Pancreas (tissue), 10 donors: ENCODE results near the gene GPR39. TPM values are rescaled to one million over a fixed set of nuclear protein-coding genes. Genes with fewer than 3 reads are reported as not detected.
A peak's percentile ranks its signal among the peaks of the same experiment; 100 is the strongest.

Source experiments
- ATAC-seq, 4 donors: fragments of 200-7000 bp; cut with Tn5 transposase; one replicate each; pipeline versions ENCODE4 v1.8.0 to v1.9.1; 2020; ENCODE audit warnings: mild to moderate bottlenecking in 4 of 4, moderate library complexity in 4 of 4
- DNase-seq, 6 donors: peaks; one replicate each; pipeline ENCODE4 v3.0.0-alpha.2; 2020
- FAIRE-seq: peaks from 2 replicates; lab custom pipeline; 2012; peaks lifted over from hg19 to GRCh38; lab: Jason Lieb, UNC
- H3K27ac ChIP-seq, 4 donors: fragments of 200-600 bp; sonication (generic); 1 replicate in 3 of 4; 2 replicates in 1 of 4; pipeline versions ENCODE4 v1.5.0 to v1.8.0; 2020
- H3K27me3 ChIP-seq, 4 donors: fragments of 200-600 bp; one replicate each; pipeline ENCODE4 v1.8.0; 2021
- H3K36me3 ChIP-seq, 3 donors: fragments of 200-600 bp; sonication (generic) in 1 of 3; one replicate each; pipeline versions ENCODE4 v1.5.0 to v1.8.0; 2020 to 2021
- H3K4me1 ChIP-seq, 3 donors: fragments of 200-600 bp; one replicate each; pipeline ENCODE4 v1.8.0; 2021
- H3K4me3 ChIP-seq, 4 donors: fragments of 200-600 bp; sonication (generic) in 2 of 4; one replicate each; pipeline versions ENCODE4 v1.5.0 to v1.8.0; 2020 to 2021
- H3K9me3 ChIP-seq, 4 donors: fragments of 200-600 bp; one replicate each; pipeline ENCODE4 v1.8.0; 2021
- CTCF ChIP-seq, 4 donors: fragments of 200-600 bp; sonication (generic) in 3 of 4; IDR thresholded peaks; one replicate each; pipeline versions ENCODE4 v1.5.0 to v1.8.0; 2021; ENCODE audit warnings: antibody characterized with exemption in 4 of 4
- WGBS, 2 donors: extraction: QIAGEN DNeasy Blood & Tissue Kit; methylation state at CpG; one replicate each; pipeline ENCODE4 v1.1.7; 2013; 5-methylcytosine and 5-hydroxymethylcytosine counted together
- intact Hi-C, 3 donors: fragments of 100-400 bp; cut with DNase I; formaldehyde crosslinking; loops; one replicate each; pipeline versions ENCODE4 v1.11.1 to v1.14.2; 2022
- polyA plus RNA-seq, 2 donors: library from polyadenylated mRNA; stranded (reverse); fragments of 200-250 nt; gene quantifications; one replicate each; pipeline ENCODE4 v1.2.3, GENCODE V29; 2013
- total RNA-seq, 6 donors: library from RNA; stranded (reverse); fragmentation: NEBNext Ultra II Directional in 4 of 6; extraction: Animal tissue kit (Norgen Biotek cat#: 25700) in 4 of 6; gene quantifications; one replicate each; pipeline versions ENCODE4 v1.2.1 to v1.2.4, GENCODE V29; 2021 to 2023
- donor health status: healthy with polysubstance abuse.
- donor health status: DM: no; HTN: no; CAD: no; lungs with moderate emphysema.
- donor health status: DM: no; HTN: no; CAD: no.
- donor health status: control.
- donor health status: control.
- donor health status: Bipolar disorder and iron deficiency.
- donor health status: DM: yes; HTN: yes; CAD: no.
- donor health status: DM: no; HTN: no; CAD: no.
- donor health status: DM: no; HTN: no; CAD: no.
- donor health status: DM: yes; HTN: yes; CAD: no.

GPR39 gene
- total and polyA plus RNA-seq, 8 donors, result 2.3 to 8.1 (median 3.9) TPM

GRCh38 chr2:132470746-132471145 is 54.1 kb downstream of the GPR39 start:
- no peaks in the 10 kb centered on the region for H3K4me1 ChIP-seq
- DNase-seq, result no peak
- no peak for ATAC-seq
- H3K9me3 ChIP-seq, result no peaks in the 10 kb centered on the region
- 95 to 96% methylated on average over 2 of the region's 2 CpGs for WGBS, 2 donors
- H3K27ac ChIP-seq, result no peak overlapping the region
- H3K36me3 ChIP-seq, result no peaks in the 10 kb centered on the region
- no peak for TF ChIP-seq CTCF (IDR thresholded peaks at IDR 0.05)
- no peak overlapping the region for H3K4me3 ChIP-seq
- FAIRE-seq, result no peak
- H3K27me3 ChIP-seq, result no peaks in the 10 kb centered on the region
- intact Hi-C loops, result no loop called here

- Histone ChIP-seq H3K9me3 (no peaks in the 10 kb centered on the region), H3K27me3 (no peaks in the 10 kb centered on the region), H3K27ac (no peak overlapping the region), H3K4me3 (no peak overlapping the region), H3K36me3 (no peaks in the 10 kb centered on the region), H3K4me1 (peaks cover 0 to 4% (median 4%) of the 10 kb centered on the region in 3 donors)
- TF ChIP-seq CTCF (IDR thresholded peaks at IDR 0.05), result no peak
- no peak for FAIRE-seq
- no peak for ATAC-seq
- 91% methylated on average over 2 of the region's 2 CpGs for WGBS, 2 donors
- intact Hi-C loops, result no loop called here
- DNase-seq, result no peak
Measured at GRCh38 chr2:132473174-132473883, 56.7 kb downstream of the GPR39 start.

GRCh38 chr2:132475615-132476014 is 59.0 kb downstream of the GPR39 start:
- Histone ChIP-seq H3K9me3 (no peaks in the 10 kb centered on the region), H3K27ac (no peak overlapping the region), H3K36me3 (no peaks in the 10 kb centered on the region), H3K4me3 (no peak overlapping the region), H3K4me1 (peaks cover 0 to 16% (median 10%) of the 10 kb centered on the region in 3 donors), H3K27me3 (no peaks in the 10 kb centered on the region)
- DNase-seq, result no peak
- no peak for TF ChIP-seq CTCF (IDR thresholded peaks at IDR 0.05)
- no peak for ATAC-seq
- intact Hi-C loops, result no loop called here
- no peak for FAIRE-seq
- WGBS, 2 donors, result 85 to 91% methylated on average over 2 of the region's 2 CpGs

- peaks cover 0 to 16% (median 10%) of the 10 kb centered on the region in 3 donors for H3K4me1 ChIP-seq
- no peak for ATAC-seq
- no peak overlapping the region for H3K27ac ChIP-seq
- no peak for FAIRE-seq
- intact Hi-C loops, result no loop called here
- H3K27me3 ChIP-seq, result no peaks in the 10 kb centered on the region
- WGBS, 2 donors, result 93 to 96% methylated on average over 4 of the region's 4 CpGs
- no peak overlapping the region for H3K4me3 ChIP-seq
- H3K9me3 ChIP-seq, result no peaks in the 10 kb centered on the region
- H3K36me3 ChIP-seq, result no peaks in the 10 kb centered on the region
- TF ChIP-seq CTCF (IDR thresholded peaks at IDR 0.05), result no peak
- no peak for DNase-seq
Measured at GRCh38 chr2:132477436-132477835, 60.8 kb downstream of the GPR39 start.

- TF ChIP-seq CTCF (IDR thresholded peaks at IDR 0.05), result no peak
- Histone ChIP-seq H3K9me3 (no peaks in the 10 kb centered on the region), H3K4me1 (peaks cover 0 to 16% (median 10%) of the 10 kb centered on the region in 3 donors), H3K27me3 (no peaks in the 10 kb centered on the region), H3K36me3 (no peaks in the 10 kb centered on the region), H3K27ac (no peak overlapping the region), H3K4me3 (no peak overlapping the region)
- intact Hi-C loops, result no loop called here
- ATAC-seq (peak in 2 of 4 donors; percentile 44 to 69), DNase-seq (no peak), FAIRE-seq (no peak)
- WGBS, 2 donors, result 18 to 20% methylated on average over 2 of the region's 2 CpGs
Measured at GRCh38 chr2:132477962-132478361, 61.4 kb downstream of the GPR39 start.
